GM21390 (cell line): ENCODE measurements around the gene LSM6.
A peak's percentile ranks its signal among the peaks of the same experiment; 100 is the strongest.

Experiments
- ATAC-seq: cut with Tn5 transposase; IDR thresholded peaks from one replicate; pipeline ENCODE4 v1.9.1; 2021; ENCODE audit not compliant: unreplicated experiment

LSM6 gene

GRCh38 chr4:146175541-146176453 is at the start of gene LSM6:
Gene LSM6 (plus strand): TSS chr4:146175718. CDS start chr4:146182922, 7,204 bp downstream.
- peak; percentile 92 for ATAC-seq

GRCh38 chr4:146132445-146132844 is 43.1 kb upstream of the LSM6 start:
- peak; percentile 98 for ATAC-seq

- ATAC-seq, result no peak
Measured at GRCh38 chr4:146134761-146135445, 40.6 kb upstream of the LSM6 start.

GRCh38 chr4:146135941-146136340 is 39.6 kb upstream of the LSM6 start:
- no peak for ATAC-seq

GRCh38 chr4:146142768-146143167 is 32.8 kb upstream of the LSM6 start:
- no peak for ATAC-seq

GRCh38 chr4:146143888-146144287 is 31.6 kb upstream of the LSM6 start:
- no peak for ATAC-seq

- no peak for ATAC-seq
Measured at GRCh38 chr4:146146918-146147317, 28.6 kb upstream of the LSM6 start.

- ATAC-seq, result no peak
Measured at GRCh38 chr4:146148021-146148420, 27.5 kb upstream of the LSM6 start.

GRCh38 chr4:146154057-146154456 is 21.5 kb upstream of the LSM6 start:
- no peak for ATAC-seq

GRCh38 chr4:146155152-146155724 is 20.3 kb upstream of the LSM6 start:
- ATAC-seq, result no peak

- ATAC-seq, result no peak
Measured at GRCh38 chr4:146158036-146158745, 17.3 kb upstream of the LSM6 start.

- peak; percentile 80 for ATAC-seq
Measured at GRCh38 chr4:146159384-146160058, 16.0 kb upstream of the LSM6 start.

- no peak for ATAC-seq
Measured at GRCh38 chr4:146161243-146161642, 14.3 kb upstream of the LSM6 start.

- no peak for ATAC-seq
Measured at GRCh38 chr4:146165221-146165620, 10.3 kb upstream of the LSM6 start.

- no peak for ATAC-seq
Measured at GRCh38 chr4:146165840-146166239, 9.7 kb upstream of the LSM6 start.

GRCh38 chr4:146170149-146170548 is 5.4 kb upstream of the LSM6 start:
- ATAC-seq, result no peak

GRCh38 chr4:146176891-146177290 is 1.4 kb downstream of the LSM6 start:
- no peak for ATAC-seq

GRCh38 chr4:146178126-146178525 is 2.6 kb downstream of the LSM6 start:
- no peak for ATAC-seq

- ATAC-seq, result no peak
Measured at GRCh38 chr4:146179784-146180370, 4.4 kb downstream of the LSM6 start.

GRCh38 chr4:146182443-146182842 is 6.9 kb downstream of the LSM6 start:
- no peak for ATAC-seq
